Caki2 (cell line): ENCODE data around the gene SEZ6L. TPM values are rescaled to one million over a fixed set of nuclear protein-coding genes. Genes with fewer than 3 reads are reported as not detected.

ENCODE experiments used
- DNase-seq: peaks from one replicate; pipeline ENCODE4 v3.0.0-alpha.2; 2015; ENCODE audit warnings: low read depth
- in situ Hi-C: cut with HindIII; loops from 2 replicates; pipeline ENCODE4 v1.10.0; 2016; ENCODE audit warnings: low sequenced_read_pairs, low pct_unique_long_range_greater_than_20kb, mixed read lengths
- total RNA-seq: library from RNA; depleted of rRNA; stranded (reverse); fragments of >200 nt; shearing (Covaris generic); gene quantifications from 2 replicates; pipeline ENCODE4 v1.2.3, GENCODE V29; 2014; ENCODE audit warnings: low replicate concordance

SEZ6L gene
- total RNA-seq, 1 experiment from 2014 or later, result not detected

GRCh38 chr22:26348810-26349526 is 179.7 kb downstream of the SEZ6L start:
- DNase-seq, result no peak
- in situ Hi-C loops, result no loop called here

GRCh38 chr22:26354707-26355106 is 185.4 kb downstream of the SEZ6L start:
- no peak for DNase-seq
- in situ Hi-C loops, result no loop called here

- DNase-seq, result no peak
- in situ Hi-C loops, result no loop called here
These were observed 188.0 kb downstream of the SEZ6L start for GRCh38 chr22:26357281-26357680.

- in situ Hi-C loops, result no loop called here
These were observed 188.6 kb downstream of the SEZ6L start for GRCh38 chr22:26357813-26358212.

GRCh38 chr22:26359156-26359555 is 189.9 kb downstream of the SEZ6L start:
- no peak for DNase-seq
- in situ Hi-C loops, result no loop called here

More at GRCh38 chr22:26357813-26358212, 188.6 kb downstream of the SEZ6L start:
- DNase-seq, result no peak

GRCh38 chr22:26360169-26360885 is 191.1 kb downstream of the SEZ6L start:
- in situ Hi-C loops, result no loop called here
- DNase-seq, result peak; percentile 78

- DNase-seq, result no peak
- in situ Hi-C loops, result no loop called here
These were observed 193.2 kb downstream of the SEZ6L start for GRCh38 chr22:26362471-26362870.

GRCh38 chr22:26364066-26365015 is 195.1 kb downstream of the SEZ6L start:
- in situ Hi-C loops, result no loop called here
- DNase-seq, result peak; percentile 92

GRCh38 chr22:26367402-26368245 is 198.4 kb downstream of the SEZ6L start:
- peak; percentile 30 for DNase-seq
- in situ Hi-C loops, result no loop called here

GRCh38 chr22:26372890-26373289 is 203.6 kb downstream of the SEZ6L start:
- in situ Hi-C loops, result no loop called here
- no peak for DNase-seq

- in situ Hi-C loops, result no loop called here
- DNase-seq, result no peak
These were observed 205.2 kb downstream of the SEZ6L start for GRCh38 chr22:26374391-26375026.

- in situ Hi-C loops, result no loop called here
- DNase-seq, result no peak
These were observed 208.0 kb downstream of the SEZ6L start for GRCh38 chr22:26377170-26377830.

- in situ Hi-C loops, result no loop called here
These were observed 211.0 kb downstream of the SEZ6L start for GRCh38 chr22:26380072-26380830.

GRCh38 chr22:26382782-26383181 is 213.5 kb downstream of the SEZ6L start:
- in situ Hi-C loops, result no loop called here
- no peak for DNase-seq

More at GRCh38 chr22:26380072-26380830, 211.0 kb downstream of the SEZ6L start:
- no peak for DNase-seq

- DNase-seq, result no peak
- in situ Hi-C loops, result no loop called here
These were observed 214.8 kb downstream of the SEZ6L start for GRCh38 chr22:26383968-26384556.

GRCh38 chr22:26385164-26385563 is 215.9 kb downstream of the SEZ6L start:
- no peak for DNase-seq
- in situ Hi-C loops, result no loop called here
